GM19468 (cell line): ENCODE measurements around the gene ANP32B.
"Not testable (repeated sequence)": the region's sequence is repeated elsewhere in the genome, so short reads cannot be mapped to it uniquely, and the experiment has no call there.

Experiments
- ATAC-seq: cut with Tn5 transposase; IDR thresholded peaks from one replicate; pipeline ENCODE4 v1.9.1; 2021; ENCODE audit warnings: mild to moderate bottlenecking, moderate library complexity, moderate number of reproducible peaks; ENCODE audit not compliant: unreplicated experiment; ENCODE audit errors: extremely low read depth

The ANP32B gene

GRCh38 chr9:97987487-97987886 is 4.3 kb downstream of the ANP32B start:
- no peak for ATAC-seq

GRCh38 chr9:97990259-97990658 is 7.1 kb downstream of the ANP32B start:
- no peak for ATAC-seq

GRCh38 chr9:97991818-97992217 is 8.7 kb downstream of the ANP32B start:
- ATAC-seq, result no peak

GRCh38 chr9:97992219-97992618 is 9.1 kb downstream of the ANP32B start:
- ATAC-seq, result no peak

GRCh38 chr9:97993000-97993399 is 9.9 kb downstream of the ANP32B start:
- no peak for ATAC-seq

- no peak for ATAC-seq
Observed at GRCh38 chr9:97994703-97995102, 11.6 kb downstream of the ANP32B start.

- not testable (repeated sequence) for ATAC-seq
Observed at GRCh38 chr9:97996676-97997075, 13.5 kb downstream of the ANP32B start.

- no peak for ATAC-seq
Observed at GRCh38 chr9:97997330-97998276, 14.5 kb downstream of the ANP32B start.

- ATAC-seq, result no peak
Observed at GRCh38 chr9:98002808-98003207, 19.7 kb downstream of the ANP32B start.

GRCh38 chr9:98006127-98006796 is 23.1 kb downstream of the ANP32B start:
- ATAC-seq, result no peak

GRCh38 chr9:98007251-98007928 is 24.2 kb downstream of the ANP32B start:
- no peak for ATAC-seq

GRCh38 chr9:98008764-98009163 is 25.6 kb downstream of the ANP32B start:
- no peak for ATAC-seq

- no peak for ATAC-seq
Observed at GRCh38 chr9:98009437-98009836, 26.3 kb downstream of the ANP32B start.

- no peak for ATAC-seq
Observed at GRCh38 chr9:98009936-98010335, 26.8 kb downstream of the ANP32B start.

GRCh38 chr9:98010445-98010844 is 27.3 kb downstream of the ANP32B start:
- peak; percentile 53 for ATAC-seq

GRCh38 chr9:98011122-98011521 is 28.0 kb downstream of the ANP32B start:
- ATAC-seq, result no peak

- no peak for ATAC-seq
Observed at GRCh38 chr9:98016137-98016680, 33.1 kb downstream of the ANP32B start.

GRCh38 chr9:98017306-98017705 is 34.2 kb downstream of the ANP32B start:
- no peak for ATAC-seq

- no peak for ATAC-seq
Observed at GRCh38 chr9:98018347-98018746, 35.2 kb downstream of the ANP32B start.

- ATAC-seq, result no peak
Observed at GRCh38 chr9:98019098-98019497, 36.0 kb downstream of the ANP32B start.

- ATAC-seq, result not testable (repeated sequence)
Observed at GRCh38 chr9:98019869-98020268, 36.7 kb downstream of the ANP32B start.
